Activated CD4-positive, alpha-beta T cell treated with anti-CD3 and anti-CD28 coated beads, Interleukin-2, Interleukin-6, amounts not matched to agents 100 ng/mL and 50 ng/mL, durations not matched to agents 16 hours and 8 hours (primary cell): ENCODE measurements around the gene CASTOR2.
"Not testable (repeated sequence)": the region's sequence is repeated elsewhere in the genome, so short reads cannot be mapped to it uniquely, and the experiment has no call there.

Experiments used
- DNase-seq: peaks from one replicate; pipeline ENCODE4 v3.0.0-alpha.2; 2020

The CASTOR2 gene

DNA sequence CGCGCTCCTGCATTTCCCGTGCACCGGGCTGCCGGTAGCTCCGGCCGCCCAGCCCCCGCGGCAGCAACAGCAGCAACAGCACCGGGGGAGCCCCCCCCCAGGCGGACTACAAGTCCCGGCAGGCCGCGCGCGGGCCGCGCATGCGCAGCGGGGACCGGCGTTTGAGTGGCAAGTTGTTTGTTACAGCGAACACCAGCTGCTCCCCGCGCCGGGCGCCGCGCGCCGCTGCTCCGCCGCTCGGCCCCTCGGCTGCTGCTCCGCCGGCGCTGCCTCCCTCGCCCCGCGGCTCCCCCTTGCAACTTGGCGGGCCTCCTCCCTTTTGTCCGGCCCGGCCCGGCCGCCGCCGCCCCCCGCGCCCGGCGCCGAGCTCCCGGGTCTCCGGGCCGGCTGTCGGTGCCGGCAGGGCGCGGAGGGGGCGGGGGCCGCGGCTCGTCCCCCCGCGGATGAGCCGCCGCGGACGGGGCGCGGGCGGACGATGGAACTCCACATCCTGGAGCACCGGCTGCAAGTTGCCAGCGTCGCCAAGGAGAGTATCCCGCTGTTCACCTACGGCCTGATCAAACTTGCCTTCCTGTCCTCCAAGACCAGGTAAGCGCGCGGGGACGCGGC, at the start of gene CASTOR2:
Gene CASTOR2, plus strand, starts transcription at position 195 of the 609 bp plus-strand sequence. Its CDS starts 281 bp downstream, at position 476.
- peak; percentile 68 for DNase-seq

- not testable (repeated sequence) for DNase-seq
Observed at GRCh38 chr7:74922321-74922890, 42.1 kb upstream of the CASTOR2 start.

DNA sequence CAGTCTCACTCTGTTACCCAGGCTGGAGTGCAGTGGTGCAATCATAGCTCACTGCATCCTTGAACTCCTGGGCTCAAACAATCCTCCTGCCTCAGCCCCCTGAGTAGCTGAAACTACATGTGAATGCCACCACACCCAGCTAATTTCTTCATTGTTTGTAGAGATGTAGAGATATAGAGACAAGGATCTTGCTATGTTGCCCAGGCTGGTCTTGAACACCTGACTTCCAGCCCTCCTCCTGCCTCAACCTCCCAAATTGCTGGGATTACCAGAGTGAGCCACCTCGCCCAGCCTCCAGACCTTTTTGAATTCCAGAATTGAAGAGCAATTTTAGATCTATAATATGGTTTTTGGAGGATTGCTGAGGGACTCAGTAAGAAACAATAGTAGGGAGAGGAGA, 40.9 kb upstream of the CASTOR2 start:
- not testable (repeated sequence) for DNase-seq

GRCh38 chr7:74926968-74927367, 37.5 kb upstream of the CASTOR2 start:
- DNase-seq, result not testable (repeated sequence)

- DNase-seq, result not testable (repeated sequence)
Observed at GRCh38 chr7:74931563-74932328, 32.8 kb upstream of the CASTOR2 start.

- DNase-seq, result not testable (repeated sequence)
Observed at GRCh38 chr7:74939429-74939828, 25.1 kb upstream of the CASTOR2 start.

GRCh38 chr7:74941302-74942069, 23.0 kb upstream of the CASTOR2 start:
- DNase-seq, result not testable (repeated sequence)

DNA sequence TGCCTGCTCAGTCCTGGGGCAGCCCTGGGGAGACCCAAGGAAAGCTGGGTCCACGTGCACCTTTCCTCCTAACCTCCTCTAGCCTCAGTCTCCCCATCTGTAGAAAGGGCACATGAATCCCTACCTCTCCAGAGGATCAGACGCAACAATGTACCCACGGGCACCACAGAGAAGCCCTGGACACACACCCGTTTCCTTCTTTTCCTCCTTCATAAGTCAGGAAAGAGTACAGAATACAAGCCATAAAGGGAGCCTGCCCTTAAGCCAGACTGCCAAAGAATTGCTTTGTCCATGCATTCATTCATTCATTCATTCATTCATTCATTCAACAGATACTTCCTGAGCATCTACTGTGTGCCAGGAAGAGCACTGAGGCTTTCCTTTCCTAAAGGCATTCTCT, 20.6 kb upstream of the CASTOR2 start:
- not testable (repeated sequence) for DNase-seq

DNA sequence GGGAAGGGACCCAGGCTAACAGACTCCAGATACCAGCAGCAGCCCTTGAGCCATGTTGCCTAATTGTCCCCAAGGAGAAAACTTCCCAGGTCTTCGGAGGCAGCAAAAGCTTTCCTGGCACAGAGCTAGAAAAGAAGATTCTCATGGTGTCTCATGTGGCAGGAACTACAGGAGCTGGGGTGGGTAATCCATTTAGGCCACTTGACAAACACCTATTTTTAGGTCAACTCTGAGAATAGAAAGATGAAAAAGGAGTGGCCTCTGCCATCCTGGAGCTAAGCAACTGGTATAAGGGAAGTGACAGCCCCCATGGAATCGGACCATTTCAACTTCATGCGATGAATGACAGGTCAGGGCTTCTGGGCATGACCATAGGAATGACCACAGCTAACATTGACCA, 16.8 kb upstream of the CASTOR2 start:
- DNase-seq, result not testable (repeated sequence)

DNA sequence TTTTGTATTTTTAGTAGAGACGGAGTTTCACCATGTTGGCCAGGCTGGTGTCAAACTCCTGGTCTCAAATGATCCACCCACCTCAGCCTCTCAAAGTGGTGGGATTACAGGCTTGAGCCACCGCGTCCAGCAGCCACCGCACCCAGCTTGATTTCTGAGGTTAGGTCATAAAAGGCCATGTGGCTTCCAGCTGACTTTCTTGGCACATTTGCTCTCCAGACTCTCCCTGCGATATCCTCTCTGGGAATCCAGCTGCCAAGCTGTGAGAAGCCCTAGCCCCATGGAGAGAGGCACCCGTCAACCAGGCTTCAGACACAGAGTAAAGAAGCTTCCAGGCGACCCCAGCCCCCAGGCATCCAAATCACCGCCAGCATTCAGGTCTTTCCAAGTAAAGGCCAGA, 10.7 kb upstream of the CASTOR2 start:
- DNase-seq, result not testable (repeated sequence)

DNA sequence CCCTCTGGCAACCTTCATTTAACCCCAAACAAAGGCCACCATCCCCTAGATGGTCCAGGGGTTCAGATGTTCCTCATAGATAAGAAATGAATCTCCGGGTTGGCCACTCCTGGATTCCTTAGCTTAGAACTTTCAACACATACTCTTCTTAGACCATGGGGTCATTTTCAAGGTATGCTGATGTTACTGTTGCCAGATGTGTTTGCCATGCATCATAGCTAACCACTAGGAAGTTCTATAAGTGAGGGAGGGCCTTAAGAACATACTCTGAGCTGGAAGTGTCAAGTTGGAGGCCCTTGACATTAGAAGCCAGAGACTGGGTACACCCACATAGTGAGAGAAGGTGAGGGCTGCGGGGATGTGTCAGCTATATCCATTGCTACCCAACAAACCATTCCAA, 6.2 kb upstream of the CASTOR2 start:
- not testable (repeated sequence) for DNase-seq

DNA sequence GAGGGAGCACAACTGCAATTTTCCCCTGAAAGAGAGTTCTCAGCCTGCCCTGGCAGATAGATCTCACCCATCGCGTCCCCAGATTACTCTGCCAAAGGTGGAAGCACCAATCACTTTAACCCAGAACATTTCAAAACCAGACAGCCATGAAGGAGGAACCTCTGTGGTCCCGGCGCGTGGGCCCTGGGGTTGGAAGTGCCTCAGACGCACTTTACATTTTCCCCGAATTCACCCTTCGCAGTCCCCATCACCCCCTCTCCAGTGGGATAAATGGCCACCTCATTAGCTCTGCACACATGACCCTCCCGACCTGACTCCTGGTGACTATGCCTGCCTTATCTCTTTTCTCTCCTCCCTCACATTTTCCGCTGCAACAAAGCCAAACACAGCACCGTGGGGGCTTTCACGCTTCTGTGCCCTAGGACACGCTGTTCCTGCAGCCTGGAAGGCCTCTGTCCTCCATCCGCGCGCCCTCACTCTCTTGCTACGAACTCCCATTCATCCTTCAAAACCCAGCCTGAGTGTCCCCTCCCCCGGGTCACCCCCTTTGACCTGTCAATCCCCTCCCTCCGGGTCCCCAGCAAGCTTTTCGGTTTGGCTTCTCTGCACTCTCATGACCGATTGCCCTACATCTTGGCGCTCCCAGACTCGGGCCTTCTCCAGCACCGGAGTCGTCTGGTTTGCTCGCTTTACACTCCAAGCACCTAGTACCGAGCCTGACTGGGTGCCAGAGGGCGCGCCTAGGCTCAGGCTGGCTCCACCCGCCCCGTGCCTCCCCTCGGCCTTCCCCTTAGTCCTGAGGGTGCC, 598 bp upstream of the CASTOR2 start:
- not testable (repeated sequence) for DNase-seq

GRCh38 chr7:74966208-74966854, 1.8 kb downstream of the CASTOR2 start:
- DNase-seq, result not testable (repeated sequence)

GRCh38 chr7:74966909-74967308, 2.4 kb downstream of the CASTOR2 start:
- not testable (repeated sequence) for DNase-seq

GRCh38 chr7:74971431-74971830, 6.9 kb downstream of the CASTOR2 start:
- not testable (repeated sequence) for DNase-seq

DNA sequence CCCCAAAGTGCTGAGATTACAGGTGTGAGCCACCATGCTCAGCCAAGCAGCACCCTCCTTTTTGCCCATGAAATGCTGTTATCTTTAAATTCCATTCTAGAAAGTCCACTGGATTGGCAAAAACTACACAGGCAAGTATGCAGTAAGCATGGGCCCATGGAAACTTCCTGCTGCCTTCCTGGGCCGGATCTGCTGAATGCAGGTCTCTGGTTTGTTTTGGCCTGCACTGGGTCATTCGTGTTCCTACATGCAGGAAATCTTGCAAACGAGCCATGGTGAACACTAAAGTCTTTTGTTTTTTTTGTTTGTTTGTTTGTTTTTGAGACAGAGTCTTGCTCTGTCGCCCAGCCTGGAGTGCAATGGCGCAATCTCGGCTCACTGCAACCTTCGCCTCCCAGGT, 7.9 kb downstream of the CASTOR2 start:
- DNase-seq, result not testable (repeated sequence)

- not testable (repeated sequence) for DNase-seq
Observed at GRCh38 chr7:74975959-74976358, 11.5 kb downstream of the CASTOR2 start.

GRCh38 chr7:74977523-74977922, 13.0 kb downstream of the CASTOR2 start:
- DNase-seq, result not testable (repeated sequence)

GRCh38 chr7:74988436-74988835, 23.9 kb downstream of the CASTOR2 start:
- not testable (repeated sequence) for DNase-seq

DNA sequence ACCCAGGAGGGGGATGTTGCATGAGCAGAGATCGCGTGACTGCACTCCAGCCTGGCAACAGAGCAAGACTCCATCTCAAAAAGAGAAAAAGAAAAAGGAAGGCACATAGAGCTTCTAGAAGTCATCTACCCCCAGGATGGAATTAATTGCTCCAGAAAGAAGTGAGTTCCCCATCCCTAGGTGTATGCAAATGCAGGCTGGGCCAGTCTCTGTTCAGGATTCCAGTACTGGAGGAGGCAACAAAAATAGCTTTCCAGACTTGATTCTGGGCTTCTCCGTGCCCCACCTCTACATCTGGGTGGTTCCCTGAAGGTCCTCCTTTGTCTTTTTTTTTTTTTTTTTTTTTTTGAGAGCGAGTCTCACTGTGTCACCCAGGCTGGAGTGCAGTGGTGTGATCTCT, 28.6 kb downstream of the CASTOR2 start:
- DNase-seq, result no peak

- not testable (repeated sequence) for DNase-seq
Observed at GRCh38 chr7:74994869-74995543, 30.5 kb downstream of the CASTOR2 start.
